ENCODE results near the gene CDHR4. TPM values are rescaled to one million over a fixed set of nuclear protein-coding genes. Genes with fewer than 3 reads are reported as not detected.
"Not testable (repeated sequence)": the region's sequence is repeated elsewhere in the genome, so short reads cannot be mapped to it uniquely, and the experiment has no call there.

CDHR4 gene
- total RNA-seq, 6 experiments from 2014 or later: not detected

DNA sequence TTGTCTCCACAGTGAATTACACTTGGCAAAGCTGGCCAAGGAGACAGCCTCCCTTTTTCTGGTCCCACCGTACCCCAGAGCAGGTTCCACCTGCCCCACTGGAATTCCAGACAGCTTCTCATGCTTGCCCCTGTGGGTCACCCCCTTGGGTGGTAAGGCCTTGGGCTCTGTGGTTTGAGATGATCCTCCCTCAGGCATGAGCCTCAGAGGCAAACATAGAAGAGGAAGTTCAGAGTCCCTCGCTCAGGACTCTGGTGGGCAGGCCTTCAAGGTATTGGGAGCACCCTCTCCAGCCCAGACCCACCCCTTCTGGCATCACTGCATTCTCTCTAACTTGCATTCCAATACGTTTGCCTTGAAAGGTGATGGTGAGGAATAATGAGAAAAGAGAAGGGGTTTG is 31.7 kb upstream of the CDHR4 start:
- H3K27ac ChIP-seq: no peak overlapping the region
- H3K4me3 ChIP-seq: no peak overlapping the region
- DNase-seq (no peak), ATAC-seq (no peak)
- 70% methylated on average over 2 of the region's 3 CpGs for WGBS (ENCODE audit: insufficient coverage, low coverage, low lambda C conversion rate, missing lambda C conversion rate)
- no peaks in the 10 kb centered on the region for H3K9me3 ChIP-seq
- TF ChIP-seq POLR2A (IDR thresholded peaks at IDR 0.05): no peak
- TF ChIP-seq, protein P1, sequence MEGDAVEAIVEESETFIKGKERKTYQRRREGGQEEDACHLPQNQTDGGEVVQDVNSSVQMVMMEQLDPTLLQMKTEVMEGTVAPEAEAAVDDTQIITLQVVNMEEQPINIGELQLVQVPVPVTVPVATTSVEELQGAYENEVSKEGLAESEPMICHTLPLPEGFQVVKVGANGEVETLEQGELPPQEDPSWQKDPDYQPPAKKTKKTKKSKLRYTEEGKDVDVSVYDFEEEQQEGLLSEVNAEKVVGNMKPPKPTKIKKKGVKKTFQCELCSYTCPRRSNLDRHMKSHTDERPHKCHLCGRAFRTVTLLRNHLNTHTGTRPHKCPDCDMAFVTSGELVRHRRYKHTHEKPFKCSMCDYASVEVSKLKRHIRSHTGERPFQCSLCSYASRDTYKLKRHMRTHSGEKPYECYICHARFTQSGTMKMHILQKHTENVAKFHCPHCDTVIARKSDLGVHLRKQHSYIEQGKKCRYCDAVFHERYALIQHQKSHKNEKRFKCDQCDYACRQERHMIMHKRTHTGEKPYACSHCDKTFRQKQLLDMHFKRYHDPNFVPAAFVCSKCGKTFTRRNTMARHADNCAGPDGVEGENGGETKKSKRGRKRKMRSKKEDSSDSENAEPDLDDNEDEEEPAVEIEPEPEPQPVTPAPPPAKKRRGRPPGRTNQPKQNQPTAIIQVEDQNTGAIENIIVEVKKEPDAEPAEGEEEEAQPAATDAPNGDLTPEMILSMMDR (IDR thresholded peaks at IDR 0.05): no peak
- intact Hi-C loops (cut with DNase I): no loop called here
- no peaks in the 10 kb centered on the region for H3K27me3 ChIP-seq
- H3K4me1 ChIP-seq: no peaks in the 10 kb centered on the region
- no peaks in the 10 kb centered on the region for H3K36me3 ChIP-seq

GRCh38 chr3:49826016-49826415 is 26.3 kb upstream of the CDHR4 start:
- ATAC-seq (no peak), DNase-seq (no peak)
- no peak overlapping the region for H3K27ac ChIP-seq
- H3K4me1 ChIP-seq: no peaks in the 10 kb centered on the region
- H3K9me3 ChIP-seq: no peaks in the 10 kb centered on the region
- TF ChIP-seq, protein P1 (IDR thresholded peaks at IDR 0.05): no peak
- TF ChIP-seq POLR2A (IDR thresholded peaks at IDR 0.05): no peak
- WGBS (ENCODE audit: insufficient coverage, low coverage, low lambda C conversion rate, missing lambda C conversion rate): 91% methylated on average over 3 of the region's 6 CpGs
- H3K27me3 ChIP-seq: no peaks in the 10 kb centered on the region
- intact Hi-C loops (cut with DNase I): no loop called here
- H3K36me3 ChIP-seq: no peaks in the 10 kb centered on the region
- no peak overlapping the region for H3K4me3 ChIP-seq

DNA sequence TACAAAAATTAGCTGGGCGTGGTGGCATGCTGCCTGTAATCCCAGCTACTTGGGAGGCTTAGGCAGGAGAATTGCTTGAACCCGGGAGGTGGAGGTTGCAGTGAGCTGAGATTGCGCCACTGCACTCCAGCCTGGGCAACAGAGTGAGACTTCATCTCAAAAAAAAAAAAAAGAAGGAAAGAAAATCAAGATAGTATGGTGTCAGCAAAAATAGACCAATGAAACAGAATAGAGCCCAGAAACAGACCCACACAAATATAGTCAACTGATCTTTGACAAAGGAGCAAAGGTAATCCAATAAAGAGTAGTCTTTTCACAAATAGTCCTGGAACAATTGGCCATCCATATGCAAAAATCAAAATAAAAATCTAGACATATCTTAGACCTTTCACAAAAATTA is 23.5 kb upstream of the CDHR4 start:
- H3K9me3 ChIP-seq; DNase-seq; H3K27ac ChIP-seq; intact Hi-C loops (cut with DNase I); H3K4me1 ChIP-seq; ATAC-seq; H3K36me3 ChIP-seq; H3K4me3 ChIP-seq; H3K27me3 ChIP-seq: not testable (repeated sequence)
- WGBS (ENCODE audit: insufficient coverage, low coverage, low lambda C conversion rate, missing lambda C conversion rate): 100% methylated on average over 1 of the region's 3 CpGs

DNA sequence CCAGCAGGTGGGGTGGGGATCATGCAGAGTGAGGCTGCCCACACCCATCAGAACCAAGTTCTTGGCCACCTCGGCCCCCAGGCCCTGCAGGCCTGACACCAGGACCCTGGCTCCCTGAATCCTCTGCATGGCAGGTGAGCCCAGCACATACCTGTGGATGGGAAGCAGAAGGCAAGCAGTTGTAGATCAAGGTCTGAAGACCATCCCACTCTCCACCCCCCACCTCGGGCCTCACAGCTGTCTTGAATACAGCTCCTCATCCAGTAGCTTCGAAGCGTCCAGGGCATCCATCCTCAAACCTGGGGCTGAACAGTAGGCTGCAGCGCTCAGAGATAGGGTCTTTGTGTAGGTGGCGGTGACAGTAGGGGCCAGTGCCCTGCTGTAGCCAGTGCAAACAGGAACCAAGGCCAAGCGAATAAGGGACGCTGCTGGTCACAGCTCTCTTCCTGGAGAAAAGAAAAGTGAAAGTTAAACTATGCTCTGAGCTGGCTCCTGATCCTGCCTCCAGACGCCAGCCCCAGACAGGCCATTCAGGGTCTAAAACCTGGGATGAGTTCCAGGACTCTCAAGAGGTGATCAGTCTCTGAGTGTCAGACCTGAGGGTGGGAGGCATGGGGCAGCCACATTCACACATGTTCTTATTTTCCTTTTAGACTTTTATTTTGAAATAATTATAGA is 14.0 kb upstream of the CDHR4 start, which contains the start of gene UBA7:
Gene UBA7 (minus strand): TSS at position 457 of the 678 bp plus-strand sequence. CDS start 166 bp downstream, at position 291.
- TF ChIP-seq POLR2A (IDR thresholded peaks at IDR 0.05): no peak
- TF ChIP-seq, protein P1 (IDR thresholded peaks at IDR 0.05): no peak
- H3K27me3 ChIP-seq: no peaks in the 10 kb centered on the region
- intact Hi-C loops (cut with DNase I): no loop called here
- H3K27ac ChIP-seq: peak within 1 kb of the TSS; percentile 63 to 72 (median 70)
- peaks cover 0 to 6% (median 0%) of the 10 kb centered on the region in 4 donors for H3K36me3 ChIP-seq
- ATAC-seq: peak; percentile 95 to 98 (median 97)
- H3K4me3 ChIP-seq: peak within 1 kb of the TSS; percentile 38 to 57 (median 46)
- H3K9me3 ChIP-seq: no peaks in the 10 kb centered on the region
- under 1% methylated on average over 7 of the region's 9 CpGs for WGBS (ENCODE audit: insufficient coverage, low coverage, low lambda C conversion rate, missing lambda C conversion rate)
- H3K4me1 ChIP-seq: peaks cover 0 to 12% (median 3%) of the 10 kb centered on the region in 4 donors
- peak; percentile 58 to 69 (median 65) for DNase-seq

DNA sequence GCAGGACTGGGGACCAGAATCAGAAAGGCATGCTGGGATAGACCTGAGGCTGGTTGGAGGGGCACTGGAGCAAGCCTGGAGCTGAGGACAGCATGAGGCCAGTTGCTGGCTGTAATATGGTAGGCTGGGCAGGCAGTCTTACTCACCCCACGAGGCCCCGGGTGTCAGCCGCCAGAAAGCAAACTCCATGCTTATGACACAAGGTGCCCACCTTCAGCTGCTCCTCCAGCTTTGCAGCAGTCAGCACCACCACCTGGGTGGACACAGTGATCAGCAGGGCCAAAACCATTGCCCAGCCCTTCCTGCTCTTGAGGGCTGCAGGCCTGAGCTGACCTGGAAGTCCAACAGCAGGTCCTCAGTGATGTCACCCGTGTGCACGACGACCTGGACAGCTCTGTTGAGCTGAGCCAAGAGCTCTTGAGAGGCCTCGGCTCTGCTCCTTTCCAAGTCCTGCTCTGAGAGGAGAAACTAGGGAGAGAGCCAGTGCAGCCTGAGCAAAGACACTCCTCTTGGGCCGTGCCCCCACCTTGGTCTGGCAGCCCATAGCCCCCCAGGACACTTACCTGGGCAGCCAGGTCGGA is 13.3 kb upstream of the CDHR4 start:
- ATAC-seq: peak; percentile 9 to 48 (median 26)
- H3K36me3 ChIP-seq: peaks cover 0 to 6% (median 0%) of the 10 kb centered on the region in 4 donors
- WGBS (ENCODE audit: insufficient coverage, low coverage, low lambda C conversion rate, missing lambda C conversion rate): 38% methylated on average over 7 of the region's 9 CpGs
- H3K27ac ChIP-seq: peak overlapping the region; percentile 63 to 72 (median 70)
- no peaks in the 10 kb centered on the region for H3K27me3 ChIP-seq
- H3K9me3 ChIP-seq: no peaks in the 10 kb centered on the region
- peak overlapping the region; percentile 38 to 57 (median 46) for H3K4me3 ChIP-seq
- DNase-seq: no peak
- peaks cover 0 to 15% (median 3%) of the 10 kb centered on the region in 4 donors for H3K4me1 ChIP-seq
- intact Hi-C loops (cut with DNase I): no loop called here
- TF ChIP-seq, protein P1 (IDR thresholded peaks at IDR 0.05): no peak
- no peak for TF ChIP-seq POLR2A (IDR thresholded peaks at IDR 0.05)

Measured in right lobe of liver (tissue), 6 donors.